GM15510 (cell line): ENCODE data around the gene PSMA1.
A peak's percentile ranks its signal among the peaks of the same experiment; 100 is the strongest.

ENCODE experiments used
- POLR2A ChIP-seq: IDR thresholded peaks from 3 replicates; pipeline ENCODE4 v1.6.1; 2011; ENCODE audit warnings: borderline replicate concordance; ENCODE audit not compliant: insufficient read length; ENCODE audit errors: extremely low read depth

PSMA1 gene

DNA sequence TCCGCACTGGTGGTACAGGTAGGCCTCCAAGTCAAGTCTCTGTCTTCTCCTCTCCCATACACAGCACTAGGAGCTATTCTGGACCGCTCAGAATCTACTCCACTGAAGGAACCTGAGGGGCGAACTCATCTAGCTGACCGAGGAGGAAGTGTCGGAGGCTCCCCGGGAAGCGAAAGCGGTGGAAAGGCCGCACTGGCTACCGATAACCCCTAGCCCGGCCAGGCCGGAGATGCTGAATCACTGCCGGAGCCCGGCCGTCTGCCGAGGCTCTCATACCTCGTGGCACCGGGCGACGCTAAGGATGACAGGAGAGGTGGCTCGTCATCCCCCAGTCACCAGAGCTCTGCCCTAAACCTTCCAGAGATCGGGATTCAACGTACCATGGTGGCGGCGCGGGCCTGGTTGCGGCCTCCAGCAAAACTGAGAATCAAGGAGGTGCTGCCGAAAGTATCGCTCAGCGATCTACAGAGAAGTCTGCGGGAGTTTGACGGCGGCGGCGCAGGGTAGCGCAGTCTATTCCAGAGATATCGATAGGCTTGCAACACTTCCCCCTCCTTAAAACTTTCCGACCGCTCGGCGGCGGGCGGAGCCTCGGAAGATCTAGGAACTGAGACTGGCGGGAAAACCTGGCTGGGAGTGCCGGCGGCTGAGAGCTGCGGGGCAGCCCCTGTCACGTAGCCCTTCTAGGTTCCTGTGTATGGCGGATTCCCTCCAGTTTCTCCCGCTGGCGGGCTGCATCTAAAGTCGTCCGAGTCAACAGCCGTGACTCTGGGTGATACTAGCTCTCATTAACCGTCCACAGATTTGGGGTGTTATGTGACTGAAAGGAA, at the start of gene PSMA1:
Gene PSMA1 (minus strand): TSS at position 470 of the 830 bp plus-strand sequence. CDS start 87 bp downstream, at position 383.
- peak; percentile 80 for TF ChIP-seq POLR2A

DNA sequence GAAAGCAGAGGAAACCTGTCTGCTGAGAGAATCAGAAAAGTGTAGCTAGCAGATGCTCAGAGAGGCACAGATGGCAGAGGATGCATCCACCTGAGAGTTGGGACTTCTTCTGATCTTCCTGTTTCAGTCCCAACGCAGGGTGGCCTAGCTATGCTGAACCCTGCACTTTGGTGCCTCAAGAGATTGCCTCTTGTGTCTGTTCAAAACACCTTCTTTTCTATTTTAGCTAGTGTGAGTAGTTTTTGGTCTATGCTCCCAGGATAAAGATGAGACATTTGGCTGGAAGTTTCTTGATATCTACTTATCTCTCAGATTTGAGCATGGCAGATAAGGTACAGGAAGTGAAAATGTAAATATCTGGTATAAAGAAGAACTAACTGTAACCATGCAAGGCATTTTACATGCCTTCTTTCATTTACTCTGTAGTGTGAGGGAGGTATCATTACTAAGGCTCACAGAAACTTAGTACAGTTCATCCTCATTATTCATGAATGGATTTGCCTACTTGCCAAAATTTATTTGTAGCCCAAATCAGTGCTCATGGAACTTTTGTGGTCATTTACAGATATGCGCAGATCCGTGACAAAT, 47.0 kb upstream of the PSMA1 start:
- TF ChIP-seq POLR2A = no peak

DNA sequence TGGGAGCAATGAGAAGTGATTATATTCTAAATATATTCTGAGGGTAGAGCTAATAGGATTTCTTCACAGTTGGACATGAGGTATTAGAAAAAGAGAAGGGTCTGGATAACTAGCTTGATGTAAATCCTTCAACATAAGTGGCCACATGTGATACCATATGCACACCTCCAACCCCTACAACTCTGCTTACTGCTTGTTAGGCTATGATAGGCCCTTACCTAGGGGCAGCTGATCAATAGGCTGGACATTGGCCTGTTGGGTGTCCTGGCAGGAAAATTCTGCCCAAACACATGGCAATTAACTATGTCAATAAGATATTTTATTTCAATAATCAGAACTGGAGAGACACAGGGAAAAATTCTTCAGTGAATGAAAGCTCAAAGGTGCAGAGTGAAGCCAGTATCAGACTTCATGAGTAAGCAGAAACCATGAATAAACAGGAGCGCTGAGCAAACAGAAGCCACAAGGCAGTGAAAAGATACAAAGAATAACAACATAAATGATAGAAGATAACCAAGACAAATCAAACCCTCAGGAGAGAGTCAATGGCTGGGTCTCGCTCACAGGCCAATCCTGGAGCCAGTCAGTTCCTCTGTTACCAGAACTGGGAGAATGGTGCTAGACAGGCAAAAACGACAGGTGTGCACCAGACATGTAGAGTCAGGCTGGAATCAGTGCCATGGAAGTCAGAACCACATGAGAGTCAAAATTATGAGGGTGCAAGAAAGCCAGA, 46.3 kb upstream of the PSMA1 start:
- TF ChIP-seq POLR2A = no peak

DNA sequence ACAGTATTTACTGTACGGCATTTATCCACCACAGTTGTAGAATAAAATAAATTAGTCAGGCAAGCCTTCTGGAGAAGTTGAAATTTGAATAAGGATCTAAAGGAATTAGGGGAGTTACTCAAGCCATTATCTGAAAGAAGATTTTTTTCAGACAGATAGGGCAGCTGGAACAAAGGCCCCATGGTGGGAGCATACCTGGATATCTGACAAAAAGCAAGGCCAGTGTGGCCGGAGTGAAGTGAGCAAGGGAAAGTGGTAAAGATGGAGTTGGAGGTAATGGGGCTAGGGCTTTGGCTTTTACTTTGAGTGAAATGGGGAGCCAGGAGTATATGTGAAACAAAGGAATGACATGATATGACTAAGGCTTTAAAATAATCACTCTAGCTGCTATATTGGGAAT, 45.7 kb upstream of the PSMA1 start:
- no peak for TF ChIP-seq POLR2A

DNA sequence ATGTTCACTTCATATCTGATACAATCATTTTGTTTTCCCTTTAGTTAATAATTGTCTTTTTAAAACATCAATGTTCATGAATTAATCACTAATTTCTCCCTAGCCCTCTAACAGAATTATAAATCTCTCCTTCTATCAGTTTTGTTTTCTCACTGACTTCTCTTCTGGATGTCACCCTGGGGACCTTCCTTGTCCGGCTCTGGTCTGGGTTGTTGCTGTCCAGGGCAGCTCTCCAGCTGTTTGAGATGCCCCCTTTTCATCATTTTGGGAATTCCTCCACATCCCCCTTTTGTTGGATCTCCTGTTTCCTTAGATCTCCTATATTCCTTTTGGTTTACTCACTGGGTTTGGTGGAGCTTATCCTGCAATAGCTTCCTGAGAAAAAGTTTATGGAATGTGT, 35.6 kb upstream of the PSMA1 start:
- TF ChIP-seq POLR2A = no peak

DNA sequence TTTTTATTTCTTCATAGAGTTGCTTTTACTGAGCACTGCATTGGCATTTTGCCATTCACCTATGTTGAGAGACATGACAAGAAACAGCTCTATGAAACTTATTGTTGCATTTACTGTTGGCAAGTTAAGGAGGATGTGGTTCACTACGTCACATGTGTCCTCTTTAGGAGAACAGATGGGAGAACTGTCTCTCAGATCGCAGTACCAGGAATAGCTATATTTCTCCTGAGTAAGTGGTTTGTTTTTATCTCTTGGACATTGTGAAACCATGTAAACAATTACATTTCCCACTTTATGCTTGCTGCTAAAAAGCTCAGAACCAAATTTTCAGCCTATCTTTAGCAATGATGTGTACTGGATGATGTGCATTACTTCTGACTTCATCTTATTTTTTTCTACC, 34.8 kb upstream of the PSMA1 start:
- TF ChIP-seq POLR2A = no peak

DNA sequence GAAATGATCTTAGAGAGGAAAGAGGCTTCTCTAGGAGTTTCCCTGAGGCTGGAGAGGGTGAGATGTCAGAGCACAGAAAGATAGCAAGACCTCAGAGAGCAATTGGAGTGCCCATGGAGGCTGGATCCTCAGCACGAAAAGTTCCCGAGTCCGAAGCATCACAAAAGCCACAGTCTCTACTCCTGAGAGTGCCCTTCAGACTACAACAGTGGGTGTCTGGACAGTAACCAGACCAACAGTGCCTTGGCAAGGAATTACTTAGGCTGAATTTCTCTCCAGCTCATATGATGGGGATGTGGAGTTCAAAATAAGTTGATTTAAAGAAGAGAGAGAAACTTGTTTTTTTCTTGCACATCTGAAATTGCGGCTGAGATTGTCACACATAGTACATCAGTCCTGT, 31.9 kb upstream of the PSMA1 start:
- TF ChIP-seq POLR2A = no peak

DNA sequence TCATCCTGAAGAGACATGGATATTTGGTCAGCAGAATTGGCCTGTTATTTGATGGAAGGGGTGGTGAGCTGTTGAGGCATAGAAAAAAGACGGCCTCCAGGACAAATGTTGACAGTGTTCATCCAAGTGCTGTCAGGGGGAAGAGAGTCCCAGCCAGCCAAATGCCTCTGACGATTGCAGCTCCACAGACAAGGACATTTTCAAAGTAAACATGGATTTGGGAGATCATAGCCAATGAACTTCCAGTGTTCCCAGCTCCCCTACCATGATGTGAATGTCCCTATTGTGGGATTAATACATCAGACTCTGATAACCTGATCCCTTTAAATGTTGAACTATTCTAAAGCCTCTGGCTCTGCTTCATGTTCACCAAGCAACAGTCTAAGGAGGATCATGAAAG, 31.2 kb upstream of the PSMA1 start:
- TF ChIP-seq POLR2A = no peak

DNA sequence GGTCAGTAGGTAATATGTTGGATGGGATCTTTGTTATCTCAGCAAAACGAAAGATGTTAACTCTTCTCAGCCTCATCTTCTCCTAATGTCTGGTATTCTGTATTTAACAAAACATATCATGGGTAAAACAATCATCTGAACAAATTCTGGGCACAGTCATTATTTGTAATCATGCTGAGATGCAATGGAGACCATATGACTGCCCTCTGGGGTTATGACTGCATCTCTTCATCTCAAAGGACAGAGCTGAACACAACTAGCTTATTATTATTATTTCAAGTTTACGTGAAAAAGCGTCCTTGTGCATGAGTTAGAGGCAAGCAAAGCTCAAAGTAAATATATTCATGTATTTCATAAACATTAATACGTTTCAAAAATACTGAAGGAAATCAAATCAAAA, 29.7 kb upstream of the PSMA1 start:
- no peak for TF ChIP-seq POLR2A

DNA sequence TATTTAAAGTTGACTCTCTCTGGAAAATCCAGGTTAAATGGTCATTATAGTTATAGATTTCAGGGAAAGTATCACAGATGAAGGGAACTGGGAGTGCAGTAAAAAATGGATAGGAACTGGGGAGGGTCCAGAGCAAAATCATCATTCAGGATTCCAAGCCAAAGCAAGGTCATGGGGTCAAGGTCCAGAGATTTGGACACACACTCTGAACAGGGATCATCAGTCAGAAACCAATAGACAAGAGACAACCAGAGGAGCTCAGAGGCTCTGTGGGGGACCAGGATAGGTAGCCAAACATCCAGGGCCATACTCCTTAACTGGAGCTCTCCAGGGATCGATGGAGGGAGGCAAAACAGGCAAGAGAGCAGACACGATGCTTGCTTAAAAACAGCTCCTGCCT, 27.3 kb upstream of the PSMA1 start:
- no peak for TF ChIP-seq POLR2A

DNA sequence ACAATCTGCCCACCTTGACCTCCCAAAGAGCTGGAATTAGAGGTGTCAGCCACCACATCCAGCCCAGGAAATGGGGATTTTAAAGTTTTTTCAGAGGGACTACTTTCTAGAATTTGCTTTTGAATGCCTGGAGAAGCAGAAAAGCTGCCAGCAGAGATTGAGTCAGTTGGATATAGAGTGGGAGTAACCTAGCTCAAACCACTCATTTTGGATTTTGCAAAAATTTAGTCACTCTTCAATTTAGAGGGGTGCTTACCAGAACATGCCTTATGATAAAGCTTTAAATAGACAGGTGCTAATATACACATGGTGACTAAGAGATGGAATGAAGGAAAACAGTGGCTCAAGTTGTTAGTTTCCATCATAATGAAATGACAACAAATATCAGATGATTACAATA, 26.5 kb upstream of the PSMA1 start:
- TF ChIP-seq POLR2A = no peak

DNA sequence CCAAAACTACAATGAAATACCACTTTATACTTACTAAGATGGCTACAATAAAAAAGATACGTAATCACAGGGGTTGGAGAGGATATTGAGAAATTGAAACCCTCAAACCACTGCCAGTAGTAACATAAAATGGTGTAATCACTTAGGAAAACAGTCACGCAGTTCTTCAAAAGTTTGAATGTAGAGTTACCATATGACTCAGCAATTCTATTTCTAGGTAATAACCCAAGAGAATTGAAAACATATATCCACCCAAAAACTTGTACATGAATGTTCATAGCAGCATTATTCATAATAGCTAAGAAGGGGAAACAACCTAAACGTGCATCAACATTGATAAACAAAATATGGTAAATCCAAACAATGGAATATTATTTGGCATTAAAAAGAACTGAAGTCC, 24.4 kb upstream of the PSMA1 start:
- TF ChIP-seq POLR2A = no peak

DNA sequence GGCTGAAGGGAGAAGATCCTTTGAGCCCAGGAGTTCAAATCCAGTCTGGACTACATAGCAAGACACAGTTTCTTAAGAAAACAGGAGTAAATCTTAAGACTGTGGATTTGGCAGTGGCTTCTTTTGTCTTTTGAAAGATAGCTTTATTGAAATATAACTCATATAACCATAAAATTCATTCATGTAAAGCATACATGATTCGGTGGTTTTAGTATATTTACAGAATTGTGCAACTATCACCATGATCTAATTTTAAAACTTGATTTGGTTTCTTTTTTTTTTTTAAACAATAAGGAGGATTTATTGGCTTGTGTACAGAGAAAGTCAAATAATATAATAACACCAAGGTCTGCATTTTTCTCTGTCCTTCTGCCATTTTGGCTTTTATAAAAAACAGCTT, 23.1 kb upstream of the PSMA1 start:
- TF ChIP-seq POLR2A = no peak

DNA sequence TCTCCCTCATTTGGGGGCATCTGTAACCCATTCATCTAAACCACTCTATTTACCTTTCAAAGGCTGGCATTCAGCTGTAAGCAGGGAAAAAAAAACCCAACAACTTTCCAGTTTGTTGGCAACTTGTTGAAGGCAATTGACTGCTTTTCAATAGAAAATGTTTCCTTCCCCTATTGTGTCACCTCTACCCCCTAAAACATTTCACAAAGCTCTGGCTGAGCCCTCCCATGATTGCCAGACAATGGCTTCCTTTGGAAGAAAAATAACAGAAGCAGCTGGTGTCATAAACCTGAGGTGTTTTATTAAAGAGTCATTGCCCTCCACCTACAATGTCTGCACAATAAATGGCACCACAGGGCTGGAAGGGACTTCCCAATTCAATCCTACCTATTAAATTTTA, 22.1 kb upstream of the PSMA1 start:
- no peak for TF ChIP-seq POLR2A

DNA sequence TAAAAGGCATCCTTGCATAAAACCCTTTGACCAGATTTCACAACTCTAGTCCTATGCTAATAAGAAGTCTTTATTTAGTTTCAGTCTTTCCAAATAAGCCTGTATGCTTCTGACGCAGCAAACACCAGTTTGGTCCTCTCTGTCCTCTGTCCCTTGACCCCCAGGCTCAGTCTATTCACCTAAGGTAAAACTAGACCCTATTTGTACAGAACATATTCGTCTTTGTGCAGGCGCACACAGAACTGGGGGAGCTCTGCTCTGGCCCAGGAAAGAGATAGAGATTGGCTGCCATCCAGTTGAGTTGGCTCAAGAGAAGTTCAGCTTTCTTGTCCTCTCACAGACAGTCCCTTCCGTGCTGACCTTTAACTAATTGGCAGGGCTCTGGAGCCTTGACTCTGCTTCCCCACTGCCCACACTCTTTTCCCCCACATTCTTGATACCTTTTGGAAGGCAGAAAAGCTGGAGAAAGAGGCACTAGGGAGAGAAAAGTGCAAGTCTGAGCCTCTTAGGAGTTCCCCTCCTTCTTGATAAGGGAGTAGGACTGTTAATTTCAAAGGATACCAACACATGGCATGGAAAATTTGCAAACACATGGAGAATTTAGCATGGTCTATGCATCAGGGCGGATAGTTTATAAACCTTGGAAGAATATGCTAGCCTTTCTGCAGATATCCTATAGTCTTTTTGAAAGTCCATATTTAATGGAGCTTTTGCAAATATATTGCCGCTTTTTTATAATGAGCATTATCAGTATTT, 21.2 kb upstream of the PSMA1 start:
- TF ChIP-seq POLR2A = no peak
